Measurements from ENCODE around the gene C1orf159.
"Not testable (repeated sequence)": the region's sequence is repeated elsewhere in the genome, so short reads cannot be mapped to it uniquely, and the experiment has no call there.

The C1orf159 gene

DNA sequence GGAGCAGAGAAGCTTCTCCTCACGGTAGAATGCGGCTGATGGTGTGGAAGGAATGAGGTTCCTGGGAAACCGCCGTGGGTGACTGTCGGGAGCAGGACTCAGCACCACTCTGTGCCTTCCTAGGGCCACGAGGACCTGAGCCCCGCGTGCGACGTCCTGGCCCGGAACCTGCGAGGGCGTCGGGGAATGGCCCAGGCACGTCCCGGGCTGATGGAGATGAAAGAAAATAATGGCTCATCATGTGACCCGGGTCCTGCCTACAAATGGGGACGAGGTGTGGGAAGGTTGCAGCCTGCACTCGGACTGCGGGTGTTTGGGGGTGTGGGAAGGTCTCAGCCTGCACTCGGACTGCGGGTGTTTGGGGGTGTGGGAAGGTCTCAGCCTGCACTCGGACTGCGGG, 32.7 kb upstream of the C1orf159 start:
- DNase-seq = no peak

DNA sequence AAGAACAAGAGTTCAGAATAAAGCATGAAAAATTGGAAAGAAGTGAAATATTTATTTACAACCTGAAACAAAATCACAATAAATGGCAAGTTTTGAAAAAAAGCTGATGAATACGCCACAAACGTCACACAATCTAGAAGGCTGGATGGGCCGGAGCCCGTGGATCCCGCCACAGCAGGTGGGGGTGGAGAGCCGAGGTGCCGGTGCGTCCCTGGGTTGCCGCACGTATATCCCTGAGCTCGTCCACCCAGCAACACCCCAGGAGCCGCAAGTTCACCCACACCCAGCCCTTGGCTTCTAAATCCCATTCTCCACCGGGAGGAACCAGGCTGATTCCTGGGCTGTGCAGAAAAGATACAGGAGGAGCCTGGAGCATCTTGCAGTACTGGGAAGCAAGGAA, 32.2 kb upstream of the C1orf159 start:
- DNase-seq = no peak

DNA sequence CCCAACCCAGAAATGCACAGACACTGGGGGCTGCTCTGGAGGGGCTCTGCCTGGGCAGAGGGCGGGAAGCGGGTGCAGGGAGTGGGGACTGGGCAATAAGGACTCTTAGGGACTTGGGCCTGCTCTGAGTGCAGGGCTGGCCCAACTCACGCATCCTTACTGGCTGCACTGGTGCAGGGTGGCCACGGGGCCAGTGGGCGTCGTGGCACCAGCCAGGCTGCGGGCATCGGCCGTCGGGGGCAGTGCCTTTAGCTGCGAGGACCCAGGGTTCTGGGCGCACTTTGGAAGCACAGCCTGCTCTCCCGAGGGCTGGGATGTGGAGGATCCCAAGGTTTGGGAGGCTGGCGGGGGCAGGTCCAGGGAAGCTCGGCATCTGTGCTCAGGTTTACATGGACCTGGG, 30.7 kb upstream of the C1orf159 start:
- no peak for DNase-seq

- no peak for DNase-seq
Observed at GRCh38 chr1:1146026-1146425, 30.1 kb upstream of the C1orf159 start.

DNA sequence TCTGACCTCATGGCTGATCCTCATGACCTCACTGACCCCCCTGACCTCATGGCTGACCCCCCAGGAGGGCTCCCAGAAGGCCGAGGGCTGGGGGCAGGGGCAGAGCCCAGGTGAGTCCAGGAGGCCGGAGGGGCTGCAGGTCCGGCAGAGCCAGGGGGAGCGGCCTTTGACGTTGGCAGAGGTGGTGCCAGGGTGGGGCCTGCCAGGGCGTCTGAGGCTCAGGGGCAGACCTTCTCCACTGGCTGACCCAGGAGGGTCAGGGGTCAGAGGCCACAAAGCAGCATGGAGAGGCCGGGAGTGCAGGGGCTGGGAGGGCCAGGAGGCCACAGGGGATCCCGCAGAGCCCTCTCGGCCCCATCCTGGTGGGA, 29.6 kb upstream of the C1orf159 start:
- DNase-seq = no peak

- no peak for DNase-seq
Observed at GRCh38 chr1:1144843-1145546, 29.1 kb upstream of the C1orf159 start.

GRCh38 chr1:1144122-1144842, 28.4 kb upstream of the C1orf159 start:
- peak; percentile 36 for DNase-seq

GRCh38 chr1:1143636-1144035, 27.7 kb upstream of the C1orf159 start:
- DNase-seq = no peak

GRCh38 chr1:1142844-1143243, 27.0 kb upstream of the C1orf159 start:
- DNase-seq = no peak

GRCh38 chr1:1142352-1142751, 26.5 kb upstream of the C1orf159 start:
- not testable (repeated sequence) for DNase-seq

DNA sequence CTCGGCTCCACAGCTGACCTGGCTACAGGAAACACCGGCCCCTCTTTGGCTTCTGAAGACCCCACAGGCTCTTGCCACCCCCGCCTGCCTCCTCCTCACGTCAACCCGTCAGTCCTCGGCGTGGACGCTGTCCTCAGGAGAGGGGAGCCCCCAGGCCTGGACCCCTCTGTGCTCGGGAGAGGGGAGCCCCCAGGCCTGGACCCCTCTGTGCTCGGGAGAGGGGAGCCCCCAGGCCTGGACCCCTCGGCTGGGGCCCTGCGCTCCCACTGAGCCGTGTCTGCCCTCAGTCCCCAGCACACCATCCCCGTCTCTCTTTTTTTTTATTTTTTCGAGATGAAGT, 26.0 kb upstream of the C1orf159 start:
- no peak for DNase-seq

GRCh38 chr1:1141244-1141910, 25.5 kb upstream of the C1orf159 start:
- no peak for DNase-seq

- no peak for DNase-seq
Observed at GRCh38 chr1:1140673-1141072, 24.8 kb upstream of the C1orf159 start.

- DNase-seq = no peak
Observed at GRCh38 chr1:1137256-1138045, 21.6 kb upstream of the C1orf159 start.

DNA sequence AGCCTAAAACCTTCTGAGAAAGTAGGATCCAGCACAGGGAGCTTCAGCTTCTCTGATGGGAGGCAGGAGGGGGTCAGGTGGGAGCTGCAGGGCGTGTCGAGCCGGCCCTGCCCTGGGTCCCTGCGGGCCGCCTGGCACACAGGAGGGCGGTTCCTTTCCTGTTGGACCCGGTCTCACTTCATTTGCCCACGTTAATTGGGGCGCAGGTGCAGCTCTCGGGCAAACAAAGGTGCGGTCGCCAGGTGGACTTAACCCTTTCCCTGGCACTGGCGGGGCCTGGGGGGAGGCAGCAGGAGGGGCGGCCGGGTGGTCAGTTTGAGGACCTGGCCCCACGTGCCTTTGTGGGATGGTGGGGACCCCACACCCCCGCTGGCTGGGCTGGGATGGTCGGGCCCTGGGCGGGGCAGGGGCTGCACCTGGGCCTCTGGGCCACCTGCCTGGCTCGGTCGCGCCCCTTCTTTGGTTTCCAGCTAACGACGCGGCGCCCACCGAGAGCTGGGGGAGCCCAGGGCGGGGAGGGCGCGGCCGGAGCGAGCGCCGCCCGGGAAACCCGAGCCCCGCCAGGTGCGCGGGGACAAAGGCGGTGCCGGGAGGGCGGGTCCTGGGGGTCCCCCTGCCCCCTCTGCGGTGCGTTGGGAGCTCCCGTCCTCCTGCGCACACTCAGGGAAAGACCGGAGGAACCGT, 20.8 kb upstream of the C1orf159 start:
- no peak for DNase-seq

GRCh38 chr1:1135339-1136136, 19.6 kb upstream of the C1orf159 start:
- DNase-seq = no peak

DNA sequence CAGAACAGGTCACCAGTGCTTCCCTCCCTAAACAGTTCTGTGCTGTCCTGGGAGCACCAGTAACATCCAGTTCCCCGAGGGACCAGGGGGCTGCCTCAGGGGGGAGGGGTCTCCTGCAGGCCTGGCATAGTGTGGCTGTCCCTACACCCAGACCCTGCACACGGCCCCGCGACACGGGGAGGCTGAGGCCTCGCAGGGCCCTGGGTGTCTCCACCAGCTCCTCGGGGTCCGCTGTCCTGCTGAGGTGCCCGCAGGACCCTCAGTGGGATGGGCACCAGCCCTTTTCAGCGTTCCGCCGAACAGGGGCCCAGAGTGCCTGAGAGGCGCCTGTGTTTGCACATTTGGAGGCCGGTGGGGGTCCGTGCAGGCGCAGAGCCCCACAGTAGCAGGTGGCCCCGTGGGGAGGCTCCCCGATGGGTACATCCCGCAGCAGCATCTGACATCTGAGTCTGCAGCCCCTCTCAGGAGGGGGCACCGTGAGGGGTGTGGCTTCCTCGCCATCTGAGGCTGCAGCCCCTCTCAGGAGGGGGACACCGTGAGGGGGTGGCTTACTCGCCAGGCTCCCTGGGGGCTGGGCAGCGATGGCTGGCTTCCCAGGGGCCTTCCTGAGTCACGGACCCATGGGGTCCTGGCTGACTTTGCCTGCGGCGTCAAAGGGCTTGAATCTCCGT, 18.5 kb upstream of the C1orf159 start:
- DNase-seq = no peak

DNA sequence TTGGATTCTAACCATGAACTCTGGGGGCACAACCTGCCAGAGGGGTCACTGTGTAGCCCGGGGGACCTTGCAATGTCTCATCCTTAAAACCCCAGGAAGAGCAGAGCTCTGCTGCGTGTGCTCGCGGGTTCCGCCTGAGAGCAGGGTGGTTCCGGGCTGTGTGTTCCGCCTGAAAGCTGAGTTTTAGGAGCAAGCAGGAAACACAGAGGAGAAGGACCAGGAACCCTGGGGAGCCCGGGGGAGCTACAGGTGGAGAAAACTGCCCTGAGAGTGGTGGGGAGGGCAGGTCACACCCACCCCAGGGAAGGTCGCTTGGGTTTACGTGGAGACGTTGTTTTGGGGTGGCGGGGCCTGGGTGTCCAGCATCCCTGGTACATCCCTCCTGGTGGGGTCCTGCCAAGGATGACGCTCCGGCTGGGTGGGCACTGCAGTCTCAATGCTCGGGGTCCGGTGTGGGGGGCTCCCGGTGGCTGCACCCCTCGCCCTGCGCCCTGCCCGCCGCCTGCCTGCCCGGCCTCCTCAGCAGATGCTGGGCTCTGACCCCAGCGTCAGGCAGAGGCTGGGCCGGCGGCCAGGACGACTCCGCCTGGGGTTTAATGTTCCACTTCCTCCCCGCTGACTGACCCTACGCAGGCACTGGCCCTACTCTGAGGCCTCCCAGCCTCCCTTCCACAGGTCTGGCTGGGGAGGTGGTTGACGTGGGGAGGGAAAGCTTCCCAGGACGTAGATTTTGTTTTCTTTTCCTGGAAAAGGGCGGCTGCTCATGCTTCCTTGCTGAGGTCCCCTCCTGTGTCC, 17.3 kb upstream of the C1orf159 start:
- DNase-seq = no peak

- DNase-seq = no peak
Observed at GRCh38 chr1:1132042-1132950, 16.4 kb upstream of the C1orf159 start.
